Muscle of leg (tissue), 11 donors: Measurements from ENCODE around the gene CHCHD5. TPM values are rescaled to one million over a fixed set of nuclear protein-coding genes. Genes with fewer than 3 reads are reported as not detected.
"Not testable (repeated sequence)": the region's sequence is repeated elsewhere in the genome, so short reads cannot be mapped to it uniquely, and the experiment has no call there.

ENCODE experiments used
- DNase-seq: peaks from one replicate; pipeline ENCODE4 v3.0.0; 2013
- H3K27ac ChIP-seq: one replicate; pipeline ENCODE4 v1.5.1; 2013; ENCODE audit warnings: mild to moderate bottlenecking, low read length, control low read depth
- H3K27me3 ChIP-seq: one replicate; pipeline ENCODE4 v1.6.1; 2013; ENCODE audit warnings: low read length; ENCODE audit not compliant: control insufficient read depth, insufficient read depth
- H3K36me3 ChIP-seq: one replicate; pipeline ENCODE4 v1.6.1; 2013; ENCODE audit warnings: low read length; ENCODE audit not compliant: control insufficient read depth, insufficient read depth
- H3K4me1 ChIP-seq: one replicate; pipeline ENCODE4 v1.6.1; 2013; ENCODE audit warnings: low read length; ENCODE audit not compliant: control insufficient read depth, insufficient read depth
- H3K4me3 ChIP-seq: one replicate; pipeline ENCODE4 v1.5.1; 2013; ENCODE audit warnings: low read length, control low read depth
- H3K9me3 ChIP-seq: replicated peaks from 2 replicates; pipeline ENCODE4 v1.6.1; 2013; ENCODE audit warnings: low read depth, low read length; ENCODE audit not compliant: control insufficient read depth
- WGBS: methylation state at CpG from one replicate; pipeline ENCODE4 v1.1.5; 2013; ENCODE audit warnings: missing lambda C conversion rate; ENCODE audit not compliant: insufficient coverage; 5-methylcytosine and 5-hydroxymethylcytosine counted together
- polyA plus RNA-seq, 8 donors: library from polyadenylated mRNA; unstranded; fragments of 120-200 nt; gene quantifications; one replicate each; pipeline versions ENCODE4 v1.2.1 to v1.2.3, GENCODE V29; 2013; ENCODE audit warnings: inconsistent platforms in 1 of 8, low replicate concordance in 1 of 8; ENCODE audit not compliant: insufficient read length in 8 of 8, insufficient read depth in 1 of 8
- total RNA-seq: library from RNA; stranded (reverse); fragments of 120-200 nt; gene quantifications from one replicate; pipeline ENCODE4 v1.2.4, GENCODE V29; 2013

Gene CHCHD5
- total and polyA plus RNA-seq, 9 donors = 20.1 to 37.1 (median 29.7) TPM

DNA sequence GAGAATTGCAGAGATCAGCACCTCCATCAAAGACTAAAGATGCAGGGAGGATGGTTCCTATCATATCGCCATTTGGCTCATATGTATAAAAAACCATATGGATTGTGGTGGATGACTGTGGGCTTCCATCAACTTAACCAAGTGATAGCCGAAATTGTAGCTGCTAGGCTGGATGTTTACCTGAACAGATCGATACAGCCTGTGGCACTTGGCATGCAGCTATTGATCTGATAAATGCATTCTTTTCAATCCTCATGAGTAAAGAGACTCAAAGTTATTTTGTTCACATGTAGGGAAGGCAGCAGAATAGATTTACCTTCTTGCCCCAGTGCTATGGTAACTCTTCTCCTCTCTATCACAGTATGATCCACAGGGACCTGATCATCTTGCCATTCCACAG, 18.5 kb downstream of the CHCHD5 start:
- Histone ChIP-seq H3K27me3 (no peaks in the 10 kb centered on the region), H3K36me3 (no peaks in the 10 kb centered on the region), H3K4me3 (no peak overlapping the region), H3K27ac (no peak overlapping the region), H3K9me3 (no peaks in the 10 kb centered on the region), H3K4me1 (peaks cover 2% of the 10 kb centered on the region)
- DNase-seq = no peak
- no CpG with 5 or more reads among the region's 3 CpGs for WGBS

GRCh38 chr2:112603731-112604130, 19.3 kb downstream of the CHCHD5 start:
- Histone ChIP-seq H3K36me3 (no peaks in the 10 kb centered on the region), H3K4me3 (no peak overlapping the region), H3K27ac (no peak overlapping the region), H3K9me3 (no peaks in the 10 kb centered on the region), H3K27me3 (no peaks in the 10 kb centered on the region), H3K4me1 (peaks cover 2% of the 10 kb centered on the region)
- WGBS = 93% methylated on average over 2 of the region's 2 CpGs
- no peak for DNase-seq

GRCh38 chr2:112604952-112605351, 20.5 kb downstream of the CHCHD5 start:
- Histone ChIP-seq H3K4me1 (no peaks in the 10 kb centered on the region), H3K27ac (no peak overlapping the region), H3K9me3 (no peaks in the 10 kb centered on the region), H3K27me3 (no peaks in the 10 kb centered on the region), H3K36me3 (no peaks in the 10 kb centered on the region), H3K4me3 (no peak overlapping the region)
- no peak for DNase-seq
- WGBS = 78% methylated on average over 2 of the region's 4 CpGs

GRCh38 chr2:112605926-112606325, 21.5 kb downstream of the CHCHD5 start:
- Histone ChIP-seq H3K9me3 (no peaks in the 10 kb centered on the region), H3K27me3 (no peaks in the 10 kb centered on the region), H3K4me1 (no peaks in the 10 kb centered on the region), H3K4me3 (no peak overlapping the region), H3K36me3 (no peaks in the 10 kb centered on the region), H3K27ac (no peak overlapping the region)
- WGBS = 83% methylated on average over 5 of the region's 5 CpGs
- no peak for DNase-seq

DNA sequence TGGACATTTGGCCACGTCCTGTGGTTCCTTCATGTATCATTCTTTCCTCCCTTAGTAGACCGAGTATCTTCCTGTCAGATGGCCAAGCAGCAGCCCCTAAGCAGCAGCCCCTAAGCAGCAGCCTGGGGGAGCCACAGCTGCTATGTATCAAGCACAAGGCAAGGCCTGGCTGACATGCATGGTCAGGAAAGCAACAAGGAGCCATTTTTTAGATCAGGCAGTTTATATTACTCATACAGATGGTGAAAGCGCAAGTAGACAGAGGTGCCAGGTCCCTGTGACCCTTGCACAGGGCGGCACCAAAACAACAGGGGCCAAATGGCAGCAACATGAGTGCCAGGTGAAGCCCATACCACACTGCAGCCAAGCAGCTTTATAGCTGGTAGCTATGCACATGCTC, 22.1 kb downstream of the CHCHD5 start:
- 44% methylated on average over 4 of the region's 4 CpGs for WGBS
- no peaks in the 10 kb centered on the region for H3K4me1 ChIP-seq
- H3K27me3 ChIP-seq = no peaks in the 10 kb centered on the region
- H3K27ac ChIP-seq = no peak overlapping the region
- H3K9me3 ChIP-seq = no peaks in the 10 kb centered on the region
- H3K36me3 ChIP-seq = no peaks in the 10 kb centered on the region
- DNase-seq = no peak
- no peak overlapping the region for H3K4me3 ChIP-seq

DNA sequence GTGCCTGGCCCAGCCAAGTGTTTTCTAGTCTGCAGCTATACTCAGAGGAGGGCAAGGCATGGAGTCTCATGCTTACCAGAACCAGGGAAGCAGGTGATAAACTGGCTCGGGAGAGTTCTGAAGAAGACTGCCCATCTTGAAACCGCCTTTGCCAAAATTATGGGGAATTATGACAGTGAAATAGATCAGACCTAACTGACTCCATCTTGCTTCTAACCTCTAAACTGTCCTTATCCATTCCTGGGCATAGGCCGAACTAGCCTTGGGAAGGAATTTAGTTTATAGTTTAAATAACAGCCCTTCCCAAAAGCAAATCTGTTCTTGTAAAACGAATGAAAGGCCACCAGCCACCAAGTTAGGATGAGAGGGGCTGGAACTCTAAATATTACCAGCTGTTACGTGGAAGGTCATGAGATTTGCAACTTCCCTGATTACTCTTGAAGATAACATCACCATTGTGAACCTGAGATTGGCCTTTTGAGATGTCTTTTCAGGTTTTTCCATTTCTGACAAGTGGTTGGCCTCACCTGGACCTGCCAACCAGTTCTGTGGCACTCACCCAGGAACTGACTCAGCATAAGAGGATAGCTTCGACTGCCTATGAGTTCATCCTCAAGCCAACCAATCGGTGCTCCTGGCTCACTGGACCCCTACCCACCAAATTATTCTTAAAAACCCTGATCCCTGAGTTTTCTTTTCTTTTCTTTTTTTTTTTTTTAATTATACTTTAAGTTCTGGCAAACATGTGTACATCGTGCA, 23.4 kb downstream of the CHCHD5 start:
- Histone ChIP-seq H3K4me3 (no peak overlapping the region), H3K4me1 (no peaks in the 10 kb centered on the region), H3K9me3 (no peaks in the 10 kb centered on the region), H3K27me3 (no peaks in the 10 kb centered on the region), H3K27ac (no peak overlapping the region), H3K36me3 (no peaks in the 10 kb centered on the region)
- 88% methylated on average over 1 of the region's 8 CpGs for WGBS
- DNase-seq = no peak

GRCh38 chr2:112609320-112609719, 24.9 kb downstream of the CHCHD5 start:
- H3K4me1 ChIP-seq, H3K4me3 ChIP-seq, H3K27me3 ChIP-seq, H3K36me3 ChIP-seq, H3K9me3 ChIP-seq, H3K27ac ChIP-seq, DNase-seq: not testable (repeated sequence)
- WGBS = no CpG with 5 or more reads among the region's 4 CpGs

- H3K4me3 ChIP-seq, H3K9me3 ChIP-seq, DNase-seq, H3K27me3 ChIP-seq, H3K36me3 ChIP-seq, H3K27ac ChIP-seq, H3K4me1 ChIP-seq: not testable (repeated sequence)
- no CpG with 5 or more reads among the region's 1 CpG for WGBS
Measured at GRCh38 chr2:112612283-112612682, 27.9 kb downstream of the CHCHD5 start.

DNA sequence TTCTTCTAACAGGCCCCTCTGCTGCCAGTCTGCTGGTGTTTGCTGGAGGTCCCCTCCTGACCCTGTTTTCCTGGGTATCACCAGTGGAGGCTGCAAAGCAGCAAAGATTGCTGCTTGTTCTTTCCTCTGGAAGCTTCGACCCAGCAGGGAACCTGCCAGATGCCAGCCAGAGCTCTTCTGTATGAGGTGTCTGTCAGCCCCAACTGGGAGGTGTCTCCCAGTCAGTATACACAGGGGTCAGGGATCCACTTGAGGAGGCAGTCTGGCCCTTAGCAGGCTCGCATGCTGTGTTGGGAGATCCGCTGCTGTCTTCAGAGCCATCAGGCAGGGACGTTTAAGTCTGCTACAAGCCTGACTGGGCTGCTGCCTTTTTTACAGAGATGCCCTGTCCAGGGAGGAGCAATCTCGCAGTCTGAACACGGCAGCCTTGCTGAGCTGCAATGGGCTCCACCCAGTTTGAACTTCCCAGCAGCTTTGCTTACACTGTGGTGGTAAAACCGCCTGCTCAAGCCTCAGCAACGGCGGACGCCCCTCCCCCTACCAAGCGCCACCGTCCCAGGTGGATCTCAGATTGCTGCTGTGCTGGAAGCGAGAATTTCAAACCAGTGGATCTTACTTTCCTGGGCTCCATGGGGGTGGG, 29.9 kb downstream of the CHCHD5 start:
- Histone ChIP-seq H3K27ac (no peak overlapping the region), H3K9me3 (no peaks in the 10 kb centered on the region), H3K4me3 (no peak overlapping the region), H3K27me3 (no peaks in the 10 kb centered on the region), H3K36me3 (no peaks in the 10 kb centered on the region), H3K4me1 (no peaks in the 10 kb centered on the region)
- DNase-seq = no peak
- 44% methylated on average over 12 of the region's 13 CpGs for WGBS

- no peak for DNase-seq
- Histone ChIP-seq H3K9me3 (no peaks in the 10 kb centered on the region), H3K4me3 (no peak overlapping the region), H3K4me1 (no peaks in the 10 kb centered on the region), H3K27ac (no peak overlapping the region), H3K36me3 (no peaks in the 10 kb centered on the region), H3K27me3 (no peaks in the 10 kb centered on the region)
- WGBS = 98% methylated on average over 4 of the region's 8 CpGs
Measured at GRCh38 chr2:112615051-112615450, 30.6 kb downstream of the CHCHD5 start.
